ENCODE data around the gene PGBD1.

The PGBD1 gene, protein sequence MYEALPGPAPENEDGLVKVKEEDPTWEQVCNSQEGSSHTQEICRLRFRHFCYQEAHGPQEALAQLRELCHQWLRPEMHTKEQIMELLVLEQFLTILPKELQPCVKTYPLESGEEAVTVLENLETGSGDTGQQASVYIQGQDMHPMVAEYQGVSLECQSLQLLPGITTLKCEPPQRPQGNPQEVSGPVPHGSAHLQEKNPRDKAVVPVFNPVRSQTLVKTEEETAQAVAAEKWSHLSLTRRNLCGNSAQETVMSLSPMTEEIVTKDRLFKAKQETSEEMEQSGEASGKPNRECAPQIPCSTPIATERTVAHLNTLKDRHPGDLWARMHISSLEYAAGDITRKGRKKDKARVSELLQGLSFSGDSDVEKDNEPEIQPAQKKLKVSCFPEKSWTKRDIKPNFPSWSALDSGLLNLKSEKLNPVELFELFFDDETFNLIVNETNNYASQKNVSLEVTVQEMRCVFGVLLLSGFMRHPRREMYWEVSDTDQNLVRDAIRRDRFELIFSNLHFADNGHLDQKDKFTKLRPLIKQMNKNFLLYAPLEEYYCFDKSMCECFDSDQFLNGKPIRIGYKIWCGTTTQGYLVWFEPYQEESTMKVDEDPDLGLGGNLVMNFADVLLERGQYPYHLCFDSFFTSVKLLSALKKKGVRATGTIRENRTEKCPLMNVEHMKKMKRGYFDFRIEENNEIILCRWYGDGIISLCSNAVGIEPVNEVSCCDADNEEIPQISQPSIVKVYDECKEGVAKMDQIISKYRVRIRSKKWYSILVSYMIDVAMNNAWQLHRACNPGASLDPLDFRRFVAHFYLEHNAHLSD

DNA sequence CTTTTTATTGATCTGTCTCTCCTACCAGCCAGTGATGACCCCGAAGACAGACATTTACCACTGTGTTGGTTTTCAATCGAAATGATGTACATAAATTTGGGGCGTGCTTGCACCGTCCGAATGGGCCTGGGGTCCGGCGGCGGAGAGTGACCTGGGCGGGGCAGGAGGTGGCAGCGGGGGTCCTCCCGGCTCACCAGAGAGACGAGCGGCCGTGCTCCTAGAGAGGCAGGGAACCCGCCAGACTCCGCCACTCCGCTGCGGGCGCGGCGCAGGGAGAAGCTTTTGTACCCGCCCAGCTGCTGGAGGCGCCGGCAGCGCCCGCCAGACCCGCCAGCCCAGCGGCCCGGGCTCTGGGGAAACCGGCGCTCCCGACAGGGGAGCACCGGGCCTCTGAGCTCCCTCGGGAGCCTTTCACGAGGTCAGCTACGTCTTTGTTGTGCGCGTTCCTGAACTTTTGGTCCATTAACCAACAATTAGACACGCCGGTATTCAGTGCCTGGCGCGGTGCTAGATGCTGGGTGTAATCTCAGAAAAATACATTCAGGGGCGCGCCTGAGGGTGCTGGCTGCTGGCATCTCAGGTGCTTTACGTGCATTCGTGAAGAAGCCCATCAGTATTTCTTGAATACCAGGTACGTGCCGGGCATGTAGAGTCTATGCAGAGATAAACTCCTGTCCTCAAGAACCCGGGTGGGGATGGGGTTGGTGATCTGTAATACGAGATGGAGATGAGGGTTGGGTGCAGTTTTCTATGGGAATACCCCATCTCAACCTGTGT is at the start of gene PGBD1:
PGBD1 (plus strand) TSS at position 285 of the 777 bp plus-strand sequence. CDS start 2,242 bp downstream, outside the sequence.
- peak; percentile 79 for DNase-seq

DNA sequence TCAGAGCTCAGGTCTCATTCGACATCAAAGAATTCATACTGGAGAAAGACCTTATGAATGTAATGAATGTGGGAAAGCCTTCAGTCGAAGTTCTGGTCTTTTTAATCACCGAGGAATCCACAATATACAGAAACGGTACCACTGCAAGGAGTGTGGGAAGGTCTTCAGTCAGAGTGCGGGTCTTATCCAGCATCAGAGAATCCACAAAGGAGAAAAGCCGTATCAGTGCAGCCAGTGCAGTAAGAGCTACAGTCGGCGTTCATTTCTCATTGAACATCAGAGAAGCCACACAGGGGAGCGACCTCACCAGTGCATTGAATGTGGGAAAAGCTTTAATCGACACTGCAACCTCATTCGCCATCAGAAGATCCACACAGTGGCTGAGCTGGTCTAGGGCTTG is 48.6 kb upstream of the PGBD1 start:
- DNase-seq, result no peak

DNA sequence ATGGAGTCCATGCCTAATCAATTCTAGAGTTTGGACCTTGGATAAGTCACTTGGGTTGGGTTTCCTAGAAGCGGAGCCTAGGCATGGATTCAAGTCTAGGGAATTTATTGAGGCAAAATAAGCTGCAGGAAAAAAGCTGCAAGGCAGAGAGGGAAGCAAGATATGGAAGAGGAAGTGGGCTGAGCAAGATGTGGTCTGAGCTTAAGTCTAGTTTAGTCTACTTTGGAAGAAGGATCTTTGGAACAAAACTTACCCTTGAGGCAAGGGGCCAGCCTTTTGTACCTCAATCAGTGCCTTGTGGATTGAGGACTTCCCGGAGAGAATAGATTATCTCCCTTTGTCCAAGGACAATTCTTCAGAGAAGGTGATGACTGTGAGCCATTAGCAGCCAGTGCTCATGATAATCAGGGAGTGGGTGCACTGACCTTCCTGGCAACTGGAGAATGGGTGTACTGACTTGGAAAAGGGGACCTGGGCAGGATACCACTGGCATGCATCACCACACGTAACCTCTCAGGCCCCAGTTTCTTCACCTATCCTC is 45.4 kb upstream of the PGBD1 start:
- DNase-seq, result no peak

DNA sequence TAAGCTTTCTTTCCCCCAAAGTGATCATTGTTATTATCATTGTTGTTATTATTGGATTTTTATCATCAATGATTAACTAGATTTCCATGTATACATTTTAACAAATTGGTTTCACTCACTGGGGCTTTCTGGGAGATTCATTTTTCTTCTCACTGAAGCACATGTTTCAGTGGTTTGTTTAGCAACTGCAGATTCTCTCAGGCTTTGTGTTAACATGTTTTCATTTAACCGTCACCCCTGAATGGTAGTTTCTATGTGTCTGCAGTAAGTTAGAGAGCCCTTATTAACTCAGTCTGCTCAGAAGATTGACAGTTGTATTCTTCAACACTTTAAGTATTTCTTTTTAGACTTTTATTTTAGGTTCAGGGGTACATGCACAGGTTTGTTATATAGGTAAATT is 41.7 kb upstream of the PGBD1 start:
- no peak for DNase-seq

DNA sequence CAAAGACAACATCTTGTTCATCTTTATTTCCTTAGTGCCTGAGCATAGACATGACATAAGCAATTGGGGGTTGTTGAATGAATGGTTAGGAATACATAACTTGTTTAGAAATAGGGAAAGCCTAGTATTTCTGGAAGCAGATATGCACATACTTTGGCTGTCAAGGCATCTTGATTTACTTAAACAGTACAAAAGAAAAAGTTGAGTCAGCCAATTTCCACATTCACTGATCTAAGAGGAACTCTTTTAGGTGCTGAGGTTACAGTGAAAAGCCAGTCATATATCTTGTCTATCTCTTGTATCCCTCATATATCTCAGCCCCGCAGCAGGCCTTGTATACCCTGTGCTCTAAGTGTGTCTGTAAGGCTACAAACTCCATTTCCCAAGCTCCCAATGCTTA is 40.9 kb upstream of the PGBD1 start:
- no peak for DNase-seq

DNA sequence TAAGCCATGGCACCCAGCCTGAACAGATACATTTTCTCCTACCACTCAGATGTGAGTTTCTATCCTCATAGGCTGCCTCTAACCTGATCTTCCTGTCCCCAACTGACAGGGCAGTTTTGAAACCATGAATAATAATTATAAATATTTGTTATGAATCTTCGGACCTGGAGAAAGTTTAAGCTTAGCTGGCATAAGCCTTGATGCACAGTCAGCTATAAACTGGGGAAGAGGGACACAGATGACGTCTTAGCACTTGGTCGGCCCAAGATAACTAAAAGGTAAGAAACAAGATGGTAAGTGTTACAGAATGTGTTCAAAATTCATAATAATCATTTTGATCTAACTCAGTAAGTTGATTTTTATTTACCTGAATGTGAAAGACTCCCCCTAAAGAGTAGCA is 37.4 kb upstream of the PGBD1 start:
- DNase-seq, result no peak

DNA sequence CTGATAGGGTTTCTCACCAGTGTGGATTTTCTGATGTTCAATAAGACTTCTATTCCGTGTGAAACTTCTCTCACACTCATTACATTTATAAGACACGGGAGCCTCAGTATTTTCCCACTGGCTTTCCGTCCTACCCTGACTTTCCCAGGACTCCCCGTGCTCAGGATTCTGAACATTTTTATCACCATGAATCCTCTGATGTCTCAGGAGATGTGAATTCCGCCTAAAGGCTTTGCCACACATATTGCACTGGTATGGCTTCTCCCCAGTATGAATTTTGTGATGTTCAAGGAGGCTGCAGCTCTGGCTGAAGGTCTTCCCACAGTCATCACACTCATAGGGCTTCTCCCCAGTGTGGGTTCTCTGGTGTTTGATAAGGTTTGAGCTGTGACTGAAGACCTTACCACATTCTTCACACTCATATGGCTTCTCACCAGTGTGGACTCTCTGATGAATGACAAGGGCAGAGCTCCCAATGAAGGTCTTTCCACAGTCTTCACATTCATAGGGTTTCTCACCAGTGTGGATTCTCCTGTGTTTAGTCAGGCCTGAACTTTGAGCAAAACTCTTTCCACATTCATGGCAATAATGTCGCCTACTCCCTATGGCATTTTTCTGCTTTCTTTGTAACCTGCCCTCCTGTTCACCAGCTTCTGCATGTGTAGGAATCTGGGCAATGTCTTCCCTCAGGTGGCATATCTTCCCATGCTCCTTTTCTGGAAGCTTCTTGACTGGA is 36.0 kb upstream of the PGBD1 start:
- no peak for DNase-seq

DNA sequence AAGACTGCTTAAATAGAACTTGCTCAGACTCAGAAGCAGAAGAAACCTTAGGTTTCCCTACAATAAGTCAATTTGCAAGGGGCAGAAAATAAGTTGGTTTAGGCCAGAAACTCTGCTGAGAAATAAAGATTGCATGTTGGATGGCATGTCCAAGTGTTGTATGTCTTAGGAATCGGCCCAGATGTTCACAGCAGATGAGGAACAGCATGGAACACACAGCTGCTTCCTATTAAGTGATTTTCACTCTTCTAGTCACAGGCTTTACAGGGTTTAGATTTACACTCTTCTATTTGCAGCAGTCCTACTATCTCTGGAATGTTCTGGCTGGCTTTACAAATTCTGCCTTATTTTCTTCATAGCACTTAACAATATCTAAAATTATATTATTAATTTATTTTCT is 32.5 kb upstream of the PGBD1 start:
- no peak for DNase-seq

DNA sequence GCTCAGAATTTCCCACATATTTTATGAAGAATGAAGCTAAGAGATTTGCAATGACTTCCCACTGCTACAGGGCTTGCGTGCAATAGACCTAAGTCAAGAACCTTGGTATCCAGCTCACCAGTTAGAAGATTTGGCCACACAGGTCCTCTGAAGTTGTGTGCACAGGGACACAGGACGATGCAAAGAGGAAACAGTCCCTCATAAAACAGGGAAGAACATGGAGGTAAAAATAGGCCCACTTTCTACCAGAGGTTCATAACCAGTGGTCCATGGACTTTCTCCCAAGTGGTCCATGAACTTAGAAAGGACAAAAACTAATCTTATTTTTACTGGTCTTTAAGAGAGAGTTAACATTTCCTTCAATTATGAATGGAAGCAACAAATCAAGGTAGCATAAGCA is 30.6 kb upstream of the PGBD1 start:
- no peak for DNase-seq

DNA sequence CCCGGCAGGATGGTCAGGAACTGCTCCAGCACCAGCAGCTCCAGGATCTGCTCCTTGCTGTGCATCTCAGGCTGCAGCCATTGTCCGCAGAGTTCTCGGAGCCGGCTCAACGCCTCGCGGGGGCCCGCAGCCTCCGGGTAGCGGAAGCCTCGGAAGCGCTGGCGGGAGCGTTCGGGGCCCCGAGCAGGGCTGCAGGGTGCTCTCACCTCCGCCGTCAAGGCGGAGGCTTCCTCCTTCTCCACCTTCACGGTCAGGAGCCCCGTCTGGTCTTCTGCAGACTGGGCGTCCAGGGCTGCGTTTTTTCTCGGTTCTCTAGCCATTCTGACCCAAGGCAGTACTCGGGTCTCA is 29.7 kb upstream of the PGBD1 start:
- DNase-seq, result peak; percentile 48

DNA sequence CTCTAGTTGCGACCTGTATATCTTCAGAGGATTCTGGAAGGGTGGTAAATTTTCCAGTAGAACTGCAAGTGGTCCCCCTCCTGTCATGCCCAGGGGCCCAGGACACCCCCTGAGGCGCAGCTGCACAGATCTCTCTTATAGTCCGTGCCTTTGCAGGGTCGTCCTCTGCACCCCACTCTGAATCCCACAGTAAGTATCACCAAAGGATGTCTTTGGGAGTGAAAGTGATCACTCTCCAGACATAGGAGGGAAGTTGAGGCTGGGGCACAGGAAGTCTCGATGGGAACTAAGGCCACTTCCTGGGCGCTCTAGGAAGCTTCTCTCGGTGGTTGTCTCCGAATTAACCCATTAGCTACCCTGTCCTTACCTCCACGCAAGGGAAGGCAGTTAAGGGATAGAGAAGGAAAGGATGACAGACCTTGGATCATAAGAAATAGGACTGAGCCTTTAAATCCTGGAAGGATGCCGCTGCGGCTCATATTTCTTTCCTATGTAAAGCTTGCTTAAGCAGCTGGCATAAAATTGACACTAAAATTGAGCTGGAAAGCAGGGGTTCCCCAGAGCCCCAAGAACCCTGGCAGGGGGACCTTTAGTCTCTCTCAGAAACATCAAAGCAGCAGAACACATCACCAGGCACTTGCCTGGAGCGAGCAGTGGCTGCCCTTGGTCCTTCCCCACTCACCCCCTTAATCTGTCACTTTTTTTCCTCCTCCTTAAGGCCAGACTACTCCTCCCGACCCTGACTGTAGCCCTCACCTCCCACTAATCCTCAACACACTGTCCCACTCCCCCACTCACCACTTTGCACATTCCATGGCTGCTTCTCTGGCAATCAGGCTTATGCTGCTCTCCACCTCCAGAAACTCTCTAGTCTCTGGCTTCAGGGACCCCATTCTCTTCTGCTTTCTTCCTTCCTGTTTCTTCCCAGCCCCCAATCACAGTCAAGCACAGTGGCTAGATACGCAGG is 29.1 kb upstream of the PGBD1 start, which contains the start of gene ZKSCAN4:
ZKSCAN4 (minus strand) TSS at position 261 of the 967 bp plus-strand sequence. CDS start 289 bp downstream, outside the sequence.
- peak; percentile 89 for DNase-seq

DNA sequence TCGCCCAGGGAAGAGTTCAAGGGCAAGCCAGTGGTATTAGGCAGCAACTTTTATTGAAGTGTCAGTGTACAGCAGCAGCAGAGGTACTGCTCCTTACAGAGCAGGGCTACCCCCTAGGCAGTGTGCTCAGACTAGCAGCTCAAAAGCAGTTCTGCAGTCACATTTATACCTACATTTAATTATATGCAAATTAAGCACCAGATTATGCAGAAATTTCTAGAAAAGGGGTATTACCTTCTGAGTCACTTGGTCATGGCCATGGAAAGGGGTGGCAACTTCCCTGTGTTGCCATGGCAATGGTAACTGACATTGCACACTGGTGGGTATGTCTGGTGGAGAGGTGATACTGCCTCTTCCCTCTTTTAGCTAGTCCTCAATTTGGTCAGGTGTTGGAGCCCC is 27.3 kb upstream of the PGBD1 start:
- no peak for DNase-seq

DNA sequence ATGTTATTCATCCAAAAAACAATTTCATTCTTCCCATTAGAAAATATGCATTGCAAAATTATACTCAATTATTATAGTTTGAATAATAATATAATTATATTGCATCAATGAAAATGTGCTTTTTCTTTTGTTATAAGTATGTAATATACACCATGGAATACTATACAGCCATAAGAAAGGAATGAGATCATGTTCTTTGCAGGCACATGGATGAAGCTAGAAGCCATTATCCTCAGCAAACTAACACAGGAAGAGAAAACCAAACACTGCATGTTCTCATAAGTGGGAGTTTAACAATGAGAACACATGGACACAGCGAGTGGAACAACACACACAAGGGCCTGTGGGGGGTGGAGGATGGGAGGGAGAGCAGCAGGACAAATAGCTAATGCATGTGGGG is 24.3 kb upstream of the PGBD1 start:
- DNase-seq, result no peak

DNA sequence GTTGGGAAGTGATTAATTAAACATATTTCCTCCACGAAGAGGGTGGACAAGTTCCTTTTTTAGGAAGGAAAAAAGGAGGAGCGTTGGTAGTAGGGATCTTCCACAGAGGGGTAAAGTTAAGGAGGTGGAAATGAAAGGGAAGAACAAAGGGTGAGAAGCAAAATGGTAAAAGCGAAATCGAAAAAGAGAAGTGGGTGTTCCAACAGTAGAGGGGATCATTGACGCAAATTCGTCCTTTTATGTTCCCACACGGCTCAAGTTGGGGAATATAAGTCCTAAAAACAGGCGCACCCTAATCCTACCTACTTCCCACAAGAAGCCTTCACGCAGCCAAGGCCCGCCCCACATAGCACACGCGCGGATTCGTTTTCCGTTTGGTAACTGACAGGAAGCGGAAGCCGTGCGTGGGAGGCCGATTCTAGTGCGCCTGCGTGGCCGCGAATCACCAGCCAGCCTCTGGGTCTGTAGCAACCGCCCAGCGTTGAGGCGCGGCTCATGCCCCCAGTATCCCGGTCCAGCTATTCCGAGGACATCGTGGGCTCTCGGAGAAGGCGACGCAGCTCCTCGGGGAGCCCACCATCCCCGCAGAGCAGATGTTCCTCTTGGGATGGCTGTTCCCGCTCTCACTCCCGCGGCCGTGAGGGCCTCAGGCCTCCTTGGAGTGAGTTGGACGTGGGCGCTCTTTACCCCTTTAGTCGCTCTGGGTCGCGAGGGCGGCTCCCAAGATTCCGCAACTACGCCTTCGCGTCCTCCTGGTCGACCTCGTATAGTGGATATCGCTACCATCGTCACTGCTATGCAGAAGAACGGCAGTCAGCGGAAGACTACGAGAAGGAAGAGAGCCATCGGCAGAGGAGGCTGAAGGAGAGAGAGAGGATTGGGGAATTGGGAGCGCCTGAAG is 22.2 kb upstream of the PGBD1 start, which contains the start of gene NKAPL:
NKAPL (plus strand) TSS at position 421 of the 901 bp plus-strand sequence; CDS start at position 496, 75 bp downstream.
- peak; percentile 77 for DNase-seq

DNA sequence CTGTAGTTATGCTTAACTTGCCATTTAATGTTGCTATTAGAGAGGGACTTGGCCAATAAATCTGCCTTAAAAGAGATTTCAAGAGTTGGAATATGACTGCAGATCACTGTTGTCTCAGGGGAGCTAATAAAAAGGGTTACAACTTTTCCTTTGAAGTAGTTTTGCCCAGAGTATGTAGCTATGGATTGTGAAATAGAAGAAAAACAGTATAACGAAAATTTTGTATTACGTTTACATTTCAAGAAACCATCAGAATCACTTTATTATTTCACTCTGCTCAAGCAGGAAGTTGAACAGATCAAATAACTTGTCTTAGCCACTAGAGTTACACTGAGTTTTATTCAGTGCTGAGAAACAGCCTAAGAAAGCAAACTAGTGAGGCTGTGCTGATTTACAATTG is 17.4 kb upstream of the PGBD1 start:
- no peak for DNase-seq

DNA sequence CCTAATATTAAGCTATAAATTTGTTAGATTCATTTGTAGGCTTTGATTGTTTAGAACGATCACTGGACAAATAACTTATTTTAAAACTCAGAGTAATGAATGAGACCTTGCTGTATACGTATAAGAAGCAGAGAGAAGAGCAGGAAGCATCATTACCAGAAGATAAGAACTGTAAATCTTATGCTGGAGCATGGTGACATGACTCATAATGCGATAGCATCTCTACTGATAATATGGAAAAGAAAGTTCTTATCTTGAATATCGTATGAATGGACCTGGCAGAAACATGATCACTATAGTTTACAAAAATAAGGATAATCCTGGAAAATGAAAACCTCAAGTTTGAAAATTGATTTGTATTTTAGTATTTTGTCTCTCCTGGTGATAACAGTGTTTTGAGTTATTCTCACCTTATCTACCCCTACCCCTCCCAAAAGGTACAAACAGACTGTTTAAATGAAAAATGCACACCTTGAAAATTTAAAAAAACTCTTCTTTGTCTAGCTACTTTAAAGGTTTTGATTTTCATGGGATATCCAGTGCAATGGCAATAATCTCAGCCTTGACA is 16.5 kb upstream of the PGBD1 start:
- no peak for DNase-seq

DNA sequence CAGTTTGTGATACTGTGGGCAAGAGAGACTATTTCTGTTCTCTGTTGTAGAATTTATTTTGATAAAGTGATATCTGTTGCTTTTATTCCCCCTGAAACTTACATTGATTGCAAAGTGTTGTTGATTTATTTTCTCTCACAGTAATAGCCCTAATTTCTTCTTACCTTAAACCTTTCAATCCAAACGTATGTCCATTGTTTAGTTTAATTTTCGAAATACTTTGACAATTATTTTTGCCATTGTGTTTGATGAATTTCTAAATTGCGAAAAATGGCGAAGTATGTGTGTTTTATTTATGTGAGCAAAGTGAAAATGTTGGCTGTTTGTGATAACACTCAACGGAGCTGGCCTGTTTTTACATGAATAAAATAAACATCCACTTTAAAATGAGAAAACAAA is 14.8 kb upstream of the PGBD1 start:
- no peak for DNase-seq

DNA sequence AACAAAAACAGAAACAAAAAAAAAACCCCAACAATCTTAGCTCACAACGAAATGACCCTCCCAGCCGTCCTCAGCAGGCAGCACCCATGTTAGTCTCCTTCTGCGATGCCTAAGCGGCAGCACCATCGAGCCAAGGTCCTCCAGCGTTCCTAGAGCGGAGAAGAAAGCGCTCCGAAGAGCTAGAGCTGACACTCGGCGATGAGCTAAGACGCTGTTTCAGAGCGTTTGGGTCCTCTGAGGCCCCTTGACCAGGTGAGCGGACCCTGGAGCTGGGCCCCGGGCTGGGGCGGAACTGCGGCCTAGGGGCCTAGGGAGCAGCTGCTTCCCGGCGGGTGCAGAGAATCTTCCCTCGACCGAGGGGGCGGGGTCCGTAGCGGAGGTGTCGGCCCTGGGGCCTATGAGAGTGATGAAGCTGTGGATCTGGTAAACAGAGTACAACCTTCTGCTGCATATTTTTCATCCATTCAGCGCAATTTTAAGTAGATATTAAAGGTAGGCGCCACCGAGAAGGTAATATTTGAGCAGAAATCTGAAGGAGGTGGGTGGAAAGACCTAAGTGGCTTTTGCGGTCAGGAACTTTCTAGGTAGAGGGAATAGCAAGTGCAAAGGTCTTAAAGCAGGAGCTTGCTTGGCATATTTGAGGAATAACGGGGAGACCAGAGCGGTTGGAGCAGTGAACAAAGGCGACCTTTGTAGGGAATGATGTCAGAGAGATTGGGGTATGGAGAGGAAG is 14.2 kb upstream of the PGBD1 start, which contains the start of gene ZSCAN26:
ZSCAN26 (plus strand) TSS at position 182 of the 733 bp plus-strand sequence. CDS start 4,777 bp downstream, outside the sequence.
- peak; percentile 90 for DNase-seq

DNA sequence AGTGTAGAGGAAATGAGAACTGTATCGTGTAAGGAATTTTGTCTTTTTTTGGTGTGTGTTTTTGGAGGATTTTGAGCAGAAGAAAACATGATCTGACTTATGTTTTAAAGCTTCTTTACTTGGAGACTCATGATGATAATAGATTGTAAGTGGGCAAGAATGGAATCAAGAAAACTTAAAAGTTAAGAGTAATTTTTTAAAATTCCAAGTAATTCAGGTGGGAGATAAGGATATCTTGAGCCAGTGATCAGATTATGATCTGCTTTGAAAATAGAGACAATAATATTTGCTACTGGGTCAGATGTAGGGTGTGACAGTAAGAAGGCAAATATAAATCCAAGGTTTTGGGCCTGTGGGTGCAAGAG is 13.7 kb upstream of the PGBD1 start:
- no peak for DNase-seq
